ENCODE measurements around the gene DNMT1. TPM values are rescaled to one million over a fixed set of nuclear protein-coding genes. Genes with fewer than 3 reads are reported as not detected.

Gene DNMT1
- total RNA-seq, 2 donors from 2014 or later: 17.9 to 36.6 TPM

DNA sequence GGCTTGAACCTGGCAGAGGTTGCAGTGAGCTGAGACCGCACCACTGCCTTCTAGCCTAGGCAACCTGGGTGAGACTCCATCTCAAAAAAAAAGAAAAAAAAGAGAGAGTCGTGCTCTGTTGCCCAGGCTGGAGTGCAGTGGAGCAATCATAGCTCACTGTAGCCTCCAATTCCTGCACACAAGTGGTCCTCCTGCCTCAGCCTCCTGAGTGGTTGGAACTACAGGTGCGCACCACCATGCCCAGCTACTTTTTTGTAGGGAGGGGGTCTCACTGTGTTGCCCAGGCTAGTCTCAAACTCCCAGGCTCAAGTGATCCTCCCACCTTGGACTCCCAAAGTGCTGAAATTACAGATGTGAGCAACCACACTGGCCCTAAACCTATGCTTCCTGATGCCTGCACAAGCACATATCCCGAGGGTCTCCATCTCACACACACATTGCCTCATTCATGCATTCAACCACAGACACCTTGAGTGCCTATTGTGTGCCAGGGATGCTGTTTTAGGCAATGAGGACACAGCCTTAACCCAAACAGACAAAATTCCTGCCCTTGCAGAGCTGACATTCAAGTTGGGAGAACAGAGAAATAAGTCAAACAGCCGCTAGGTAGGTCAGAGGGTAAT is 94.5 kb downstream of the DNMT1 start:
- no peak overlapping the region for H3K4me3 ChIP-seq
- ATAC-seq (no peak), DNase-seq (no peak)
- no peaks in the 10 kb centered on the region for H3K9me3 ChIP-seq
- peaks cover 13% of the 10 kb centered on the region for H3K4me1 ChIP-seq
- H3K27me3 ChIP-seq: no peaks in the 10 kb centered on the region
- no peak overlapping the region for H3K27ac ChIP-seq
- WGBS, 2 donors: 72 to 79% methylated on average over 4 to 5 of the region's 5 CpGs
- TF ChIP-seq POLR2A (IDR thresholded peaks at IDR 0.05): no peak
- TF ChIP-seq, protein P1, sequence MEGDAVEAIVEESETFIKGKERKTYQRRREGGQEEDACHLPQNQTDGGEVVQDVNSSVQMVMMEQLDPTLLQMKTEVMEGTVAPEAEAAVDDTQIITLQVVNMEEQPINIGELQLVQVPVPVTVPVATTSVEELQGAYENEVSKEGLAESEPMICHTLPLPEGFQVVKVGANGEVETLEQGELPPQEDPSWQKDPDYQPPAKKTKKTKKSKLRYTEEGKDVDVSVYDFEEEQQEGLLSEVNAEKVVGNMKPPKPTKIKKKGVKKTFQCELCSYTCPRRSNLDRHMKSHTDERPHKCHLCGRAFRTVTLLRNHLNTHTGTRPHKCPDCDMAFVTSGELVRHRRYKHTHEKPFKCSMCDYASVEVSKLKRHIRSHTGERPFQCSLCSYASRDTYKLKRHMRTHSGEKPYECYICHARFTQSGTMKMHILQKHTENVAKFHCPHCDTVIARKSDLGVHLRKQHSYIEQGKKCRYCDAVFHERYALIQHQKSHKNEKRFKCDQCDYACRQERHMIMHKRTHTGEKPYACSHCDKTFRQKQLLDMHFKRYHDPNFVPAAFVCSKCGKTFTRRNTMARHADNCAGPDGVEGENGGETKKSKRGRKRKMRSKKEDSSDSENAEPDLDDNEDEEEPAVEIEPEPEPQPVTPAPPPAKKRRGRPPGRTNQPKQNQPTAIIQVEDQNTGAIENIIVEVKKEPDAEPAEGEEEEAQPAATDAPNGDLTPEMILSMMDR (IDR thresholded peaks at IDR 0.05): no peak
- intact Hi-C loops (cut with DNase I): no loop called here
- H3K36me3 ChIP-seq (replicated peaks in 1 of 2; ENCODE audit: insufficient read depth in 1 of 2, low read depth in 2 of 2): no peaks in the 10 kb centered on the region

DNA sequence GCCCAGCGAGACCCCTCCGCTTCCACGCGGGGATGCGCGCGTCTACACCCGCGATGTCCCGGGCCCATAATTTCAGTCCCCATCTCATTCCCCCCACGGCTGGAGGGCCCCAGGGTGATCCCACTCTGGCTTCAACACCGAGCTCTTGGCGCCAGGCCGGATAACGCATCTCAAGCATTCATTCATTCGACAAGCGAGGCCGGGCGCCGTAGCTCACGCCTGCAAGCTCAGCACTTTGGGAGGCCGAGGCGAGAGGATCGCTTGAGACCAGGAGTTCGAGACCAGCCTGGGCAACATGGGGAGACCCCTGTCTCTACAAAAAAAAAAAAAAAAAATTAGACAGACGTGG is 98.2 kb downstream of the DNMT1 start:
- no peaks in the 10 kb centered on the region for H3K36me3 ChIP-seq (replicated peaks in 1 of 2; ENCODE audit: insufficient read depth in 1 of 2, low read depth in 2 of 2)
- H3K4me3 ChIP-seq: no peak overlapping the region
- H3K9me3 ChIP-seq: no peaks in the 10 kb centered on the region
- DNase-seq (peak in 1 of 4 donors; percentile 47), ATAC-seq (no peak)
- WGBS, 2 donors: 25 to 46% methylated on average over 11 to 26 of the region's 26 CpGs
- H3K27ac ChIP-seq: peak overlapping the region in 2 of 4 donors; percentile 81 to 82
- intact Hi-C loops (cut with DNase I): no loop called here
- peaks cover 20% of the 10 kb centered on the region for H3K4me1 ChIP-seq
- H3K27me3 ChIP-seq: no peaks in the 10 kb centered on the region
- TF ChIP-seq, protein P1 (IDR thresholded peaks at IDR 0.05): no peak
- TF ChIP-seq POLR2A (IDR thresholded peaks at IDR 0.05): no peak

DNA sequence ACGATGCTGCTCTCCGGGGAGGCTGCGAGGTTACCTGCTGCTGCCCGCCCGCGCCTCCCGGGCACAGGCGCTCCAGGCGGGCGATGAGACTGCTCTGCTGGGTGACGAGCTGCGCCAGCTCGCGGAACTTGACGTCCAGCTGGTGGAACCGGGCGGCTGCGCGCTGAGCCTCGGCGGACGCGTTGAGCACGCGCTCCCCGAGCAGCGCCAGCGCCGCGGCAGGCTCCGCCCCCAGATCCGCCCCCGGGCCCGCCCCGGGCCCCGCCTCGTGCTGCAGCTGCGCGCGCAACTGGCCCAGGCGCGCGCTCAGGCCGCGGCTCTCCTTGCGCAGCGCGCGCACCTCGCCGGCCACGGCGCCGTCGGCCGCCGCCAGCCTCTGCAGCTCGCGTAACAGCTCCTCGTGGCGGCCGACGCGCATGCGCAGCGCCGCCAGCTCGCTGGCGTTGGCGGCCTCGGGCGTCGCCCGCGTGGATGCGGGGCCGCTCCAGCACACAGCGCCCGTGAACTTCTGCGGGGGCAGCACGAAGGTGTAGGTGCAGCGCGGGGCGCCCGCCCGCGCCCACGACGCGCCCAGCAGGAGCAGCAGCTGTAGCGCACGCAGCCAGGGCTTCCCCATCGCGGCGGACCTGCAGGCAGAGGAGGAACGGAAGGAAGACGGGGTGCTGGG is 98.7 kb downstream of the DNMT1 start:
- 3 to 33% methylated on average over 1 to 96 of the region's 97 CpGs for WGBS, 2 donors
- Histone ChIP-seq H3K9me3 (no peaks in the 10 kb centered on the region), H3K27me3 (no peaks in the 10 kb centered on the region), H3K4me1 (peaks cover 20% of the 10 kb centered on the region), H3K4me3 (no peak overlapping the region), H3K27ac (peak overlapping the region; percentile 18 to 82 (median 74)), H3K36me3 (replicated peaks in 1 of 2; ENCODE audit: insufficient read depth in 1 of 2, low read depth in 2 of 2) (no peaks in the 10 kb centered on the region)
- intact Hi-C loops (cut with DNase I): no loop called here
- ATAC-seq: peak; percentile 95
- DNase-seq: peak; percentile 87 to 93 (median 92)
- peak in 2 of 3 donors; percentile 83 to 86 for TF ChIP-seq POLR2A (IDR thresholded peaks at IDR 0.05)
- TF ChIP-seq, protein P1 (IDR thresholded peaks at IDR 0.05): peak in 2 of 7 experiments; percentile 17 to 29

DNA sequence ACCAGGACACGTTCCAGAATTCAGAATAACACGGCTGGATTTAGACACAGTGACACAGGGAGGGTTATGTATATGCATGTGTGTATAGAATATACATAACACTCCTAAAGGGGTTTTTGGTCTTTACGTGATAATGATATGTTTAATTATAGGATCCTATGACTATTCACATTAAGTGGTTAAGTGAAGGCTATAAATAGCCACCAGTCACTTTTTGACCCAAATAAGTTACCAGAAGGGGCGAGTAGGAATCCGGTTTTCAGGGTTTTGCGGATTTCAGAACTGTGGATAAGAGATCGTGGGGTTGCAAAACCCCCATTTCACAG is 99.2 kb downstream of the DNMT1 start:
- no peak overlapping the region for H3K4me3 ChIP-seq
- H3K27ac ChIP-seq: peak overlapping the region; percentile 18 to 82 (median 74)
- peaks cover 20% of the 10 kb centered on the region for H3K4me1 ChIP-seq
- H3K9me3 ChIP-seq: no peaks in the 10 kb centered on the region
- intact Hi-C loops (cut with DNase I): no loop called here
- no peaks in the 10 kb centered on the region for H3K27me3 ChIP-seq
- WGBS, 2 donors: 33 to 36% methylated on average over 7 of the region's 7 CpGs
- H3K36me3 ChIP-seq (replicated peaks in 1 of 2; ENCODE audit: insufficient read depth in 1 of 2, low read depth in 2 of 2): no peaks in the 10 kb centered on the region
- ATAC-seq (no peak), DNase-seq (no peak)
- TF ChIP-seq POLR2A (IDR thresholded peaks at IDR 0.05): no peak
- TF ChIP-seq, protein P1 (IDR thresholded peaks at IDR 0.05): no peak

All from body of pancreas (tissue), 4 donors.